GM18861 (cell line): Measurements from ENCODE around the gene ANKRD65.
"Not testable (repeated sequence)": the region's sequence is repeated elsewhere in the genome, so short reads cannot be mapped to it uniquely, and the experiment has no call there.

ENCODE experiments used
- ATAC-seq: cut with Tn5 transposase; IDR thresholded peaks from one replicate; pipeline ENCODE4 v1.9.1; 2021; ENCODE audit not compliant: unreplicated experiment

Gene ANKRD65

DNA sequence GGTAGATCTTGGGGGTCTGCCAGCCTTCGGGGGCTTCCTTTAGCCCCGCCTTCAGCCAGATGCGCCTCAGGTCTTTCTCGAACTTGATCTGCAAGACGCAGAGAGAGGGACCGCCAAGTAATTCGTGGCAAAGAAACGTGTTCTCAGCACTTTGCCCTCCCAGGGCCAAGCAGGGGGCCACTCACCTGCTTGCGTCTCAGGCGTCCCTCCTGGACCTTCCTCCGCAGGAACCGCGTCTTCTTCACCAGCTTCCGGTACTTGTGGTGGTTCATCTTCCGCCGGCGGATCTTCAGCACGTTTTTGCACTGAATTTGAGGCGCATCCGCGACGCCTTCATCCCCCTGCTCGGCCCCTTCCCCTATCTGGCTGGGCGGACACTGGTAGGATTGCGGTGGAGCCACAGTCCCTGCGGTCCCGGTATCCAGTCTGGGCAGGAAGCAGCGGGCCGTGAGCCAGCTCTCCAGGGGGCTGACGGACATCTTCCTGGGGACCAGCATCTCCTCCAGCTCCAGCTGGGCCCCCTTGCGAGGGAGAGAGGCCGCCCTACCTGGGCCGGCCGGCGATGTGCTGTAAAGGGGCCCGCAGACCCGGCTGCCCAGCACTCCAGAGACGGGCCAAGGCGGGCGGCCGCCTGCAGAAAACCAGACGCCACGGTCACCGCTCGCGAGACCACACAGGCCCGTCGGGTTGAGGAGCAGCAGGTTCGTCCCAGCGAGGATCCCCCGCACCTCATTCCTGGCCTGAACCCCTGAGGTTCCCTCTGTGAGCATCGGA lies 47.1 kb downstream of the ANKRD65 start:
- ATAC-seq, result no peak

DNA sequence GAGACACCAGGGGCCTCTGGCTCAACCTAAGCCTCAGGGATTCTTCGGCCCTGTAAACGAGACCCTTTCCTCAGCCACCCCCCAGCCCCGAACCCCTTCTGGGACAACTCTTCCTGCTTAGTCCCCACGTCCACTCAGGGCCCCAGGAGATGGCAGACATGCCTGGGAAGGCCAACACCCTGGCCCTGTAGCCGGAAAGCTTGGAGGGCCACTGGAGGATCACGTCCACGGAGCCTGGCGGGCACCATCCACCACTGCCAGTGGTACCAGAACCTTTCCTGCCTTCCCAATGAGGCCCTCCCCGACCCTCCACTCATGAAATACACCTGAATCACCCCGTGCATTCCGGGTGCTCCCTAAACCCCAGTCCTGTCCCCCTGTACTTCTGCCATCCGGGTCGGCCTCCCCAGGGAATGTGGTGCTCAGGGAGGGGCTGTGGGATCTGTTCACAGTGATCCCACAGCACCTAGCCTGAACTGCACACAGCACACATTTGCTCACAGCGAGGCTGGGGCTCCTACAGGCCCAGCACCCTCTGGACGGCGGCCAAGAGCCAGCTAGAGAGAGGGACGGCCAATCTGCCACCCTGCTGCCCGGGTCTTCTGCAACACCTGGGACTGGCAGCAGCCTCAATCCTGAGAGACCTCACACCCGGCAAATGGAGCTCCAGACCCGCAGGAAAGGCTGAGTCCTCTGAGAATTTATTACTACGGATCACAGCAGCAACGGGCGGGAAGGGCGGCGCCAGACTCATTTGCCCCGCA lies 47.8 kb downstream of the ANKRD65 start:
- ATAC-seq, result no peak

DNA sequence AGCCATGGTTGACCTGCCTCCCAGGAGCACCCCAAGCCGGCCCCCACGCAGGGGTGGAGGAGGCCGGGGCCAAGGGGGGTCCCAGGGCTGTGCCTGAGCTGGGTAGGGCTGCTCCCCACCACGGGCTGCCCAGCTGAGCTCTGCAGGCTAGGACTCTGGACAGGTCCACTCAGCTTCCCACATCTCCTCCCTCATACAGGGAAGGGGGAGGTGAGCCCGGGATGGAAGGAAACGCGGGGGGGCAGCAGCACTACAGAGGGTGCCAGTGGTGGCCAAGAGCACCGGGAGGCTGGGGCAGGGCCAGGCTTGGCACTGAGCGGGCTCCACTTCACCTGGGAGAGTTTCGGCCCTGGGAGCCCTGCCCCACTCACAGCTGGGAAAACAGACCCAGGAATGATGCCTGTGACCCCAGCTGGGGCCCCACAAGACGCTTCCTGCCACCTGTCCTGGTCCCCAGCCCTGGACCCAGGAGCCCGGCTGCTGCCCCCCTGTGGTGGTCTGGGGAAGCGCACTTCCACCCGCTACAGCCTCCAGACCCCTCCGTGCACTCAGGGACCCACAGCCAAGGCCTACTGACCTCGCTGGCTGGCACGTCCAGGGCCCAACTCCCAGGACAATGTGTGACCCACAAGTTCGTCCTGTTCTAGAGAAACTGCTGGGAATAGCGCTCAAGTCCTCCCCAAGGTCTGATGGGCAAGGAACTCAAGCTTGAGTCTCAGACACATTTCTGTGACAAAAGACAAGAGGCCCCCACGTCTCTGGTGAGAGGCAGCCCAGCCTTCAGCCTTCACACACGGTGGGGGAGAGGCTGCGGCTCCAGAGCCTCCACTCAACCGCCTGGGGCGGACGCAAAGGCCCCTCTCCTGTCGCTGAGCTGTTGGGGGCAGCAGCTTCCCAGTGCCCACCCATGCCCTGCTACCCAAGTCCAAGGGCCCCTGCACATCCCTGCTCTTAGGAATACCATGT lies 49.0 kb downstream of the ANKRD65 start:
- no peak for ATAC-seq

DNA sequence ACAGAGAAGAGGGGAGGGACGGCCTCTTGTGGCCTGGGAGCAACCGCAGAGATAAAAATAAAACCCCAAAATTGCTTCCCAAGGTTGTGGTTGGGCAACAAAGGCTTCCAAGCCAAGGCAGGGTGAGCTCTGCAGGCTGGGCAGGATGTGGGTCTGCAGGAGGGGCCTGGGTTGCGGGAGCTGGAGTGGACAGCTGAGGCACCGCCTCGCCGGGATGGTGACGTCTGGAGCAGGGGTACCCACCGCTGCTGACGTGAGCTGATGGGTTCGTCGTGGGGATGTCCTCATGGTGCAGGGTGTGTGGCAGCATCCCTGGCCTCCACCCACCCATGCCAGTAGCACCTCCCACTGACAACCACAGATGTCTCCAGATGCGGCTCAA lies 49.7 kb downstream of the ANKRD65 start:
- ATAC-seq, result no peak

DNA sequence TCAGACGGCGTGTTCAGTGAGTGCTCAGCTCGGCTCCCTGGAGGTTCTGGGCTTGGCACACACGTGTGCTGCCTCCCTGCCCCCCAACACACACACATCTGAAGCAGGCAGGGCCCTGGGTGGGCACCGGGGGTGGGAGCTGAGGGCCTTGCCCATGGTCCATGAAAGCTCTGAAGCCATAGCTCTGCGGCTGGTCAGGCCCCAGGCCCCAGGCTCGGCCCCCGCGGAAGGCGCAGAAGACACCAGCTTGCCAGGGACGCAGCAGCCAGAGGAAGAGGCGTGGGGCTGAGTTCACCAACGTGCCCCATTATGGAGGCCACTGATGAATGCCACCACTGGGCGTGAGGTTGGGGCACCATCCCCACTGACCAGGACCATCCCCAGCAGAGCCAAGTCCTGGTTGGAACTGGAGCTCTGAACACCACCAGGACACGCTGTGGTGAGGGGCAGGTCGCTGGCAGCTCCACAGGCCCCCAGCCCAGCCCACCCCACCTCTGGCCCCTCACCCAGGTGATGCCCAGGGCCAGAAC lies 50.2 kb downstream of the ANKRD65 start:
- ATAC-seq, result no peak

DNA sequence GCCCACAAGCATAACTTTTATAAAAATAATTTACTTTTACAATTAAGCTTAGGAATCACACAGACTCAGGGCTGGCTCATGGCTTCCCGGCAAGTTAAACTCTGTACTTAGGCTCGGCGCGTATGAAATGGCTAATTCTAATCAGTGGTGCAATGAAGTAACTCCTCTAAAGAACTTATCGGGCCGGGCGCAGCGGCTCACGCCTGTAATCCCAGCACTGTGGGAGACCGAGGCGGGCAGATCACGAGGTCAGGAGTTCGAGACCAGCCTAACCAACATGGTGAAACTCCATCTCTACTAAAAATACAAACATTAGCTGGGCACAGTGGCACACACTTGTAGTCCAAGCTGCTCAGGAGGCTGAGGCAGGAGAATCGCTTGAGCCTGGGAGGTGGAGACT lies 51.0 kb downstream of the ANKRD65 start:
- ATAC-seq, result not testable (repeated sequence)
